ENCODE results near the gene RHOXF2B.
"Not testable (repeated sequence)": the region's sequence is repeated elsewhere in the genome, so short reads cannot be mapped to it uniquely, and the experiment has no call there.

The RHOXF2B gene

GRCh38 chrX:120036704-120037103 is 40.8 kb downstream of the RHOXF2B start:
- H3K36me3 ChIP-seq (ENCODE audit: control insufficient read depth, insufficient read depth, low read length): no peaks in the 10 kb centered on the region
- DNase-seq (ENCODE audit: extremely low read depth, insufficient read length): no peak
- no peak overlapping the region for H3K4me3 ChIP-seq (replicated peaks; ENCODE audit: low read depth, low read length)
- no peaks in the 10 kb centered on the region for H3K27me3 ChIP-seq (replicated peaks; ENCODE audit: control insufficient read depth, insufficient read depth, low read length)
- TF ChIP-seq CTCF (IDR thresholded peaks at IDR 0.05; ENCODE audit: insufficient read depth, low read length, poor library complexity, severe bottlenecking): no peak

GRCh38 chrX:120035522-120036309 is 41.8 kb downstream of the RHOXF2B start:
- not testable (repeated sequence) for H3K27me3 ChIP-seq (replicated peaks; ENCODE audit: control insufficient read depth, insufficient read depth, low read length); DNase-seq (ENCODE audit: extremely low read depth, insufficient read length); H3K36me3 ChIP-seq (ENCODE audit: control insufficient read depth, insufficient read depth, low read length); H3K4me3 ChIP-seq (replicated peaks; ENCODE audit: low read depth, low read length)

- TF ChIP-seq CTCF (IDR thresholded peaks at IDR 0.05; ENCODE audit: insufficient read depth, low read length, poor library complexity, severe bottlenecking): no peak
- no peak for DNase-seq (ENCODE audit: extremely low read depth, insufficient read length)
- H3K4me3 ChIP-seq (replicated peaks; ENCODE audit: low read depth, low read length): no peak overlapping the region
- no peaks in the 10 kb centered on the region for H3K36me3 ChIP-seq (ENCODE audit: control insufficient read depth, insufficient read depth, low read length)
- H3K27me3 ChIP-seq (replicated peaks; ENCODE audit: control insufficient read depth, insufficient read depth, low read length): no peaks in the 10 kb centered on the region
These were observed 48.1 kb downstream of the RHOXF2B start for GRCh38 chrX:120029354-120029753.

- Histone ChIP-seq H3K36me3 (ENCODE audit: control insufficient read depth, insufficient read depth, low read length) (no peaks in the 10 kb centered on the region), H3K27me3 (replicated peaks; ENCODE audit: control insufficient read depth, insufficient read depth, low read length) (no peaks in the 10 kb centered on the region), H3K4me3 (replicated peaks; ENCODE audit: low read depth, low read length) (no peak overlapping the region)
- DNase-seq (ENCODE audit: extremely low read depth, insufficient read length): no peak
- no peak for TF ChIP-seq CTCF (IDR thresholded peaks at IDR 0.05; ENCODE audit: insufficient read depth, low read length, poor library complexity, severe bottlenecking)
These were observed 54.2 kb downstream of the RHOXF2B start for GRCh38 chrX:120023259-120023658.

GRCh38 chrX:120022763-120023162 is 54.7 kb downstream of the RHOXF2B start:
- Histone ChIP-seq H3K27me3 (replicated peaks; ENCODE audit: control insufficient read depth, insufficient read depth, low read length) (no peaks in the 10 kb centered on the region), H3K36me3 (ENCODE audit: control insufficient read depth, insufficient read depth, low read length) (no peaks in the 10 kb centered on the region), H3K4me3 (replicated peaks; ENCODE audit: low read depth, low read length) (no peak overlapping the region)
- TF ChIP-seq CTCF (IDR thresholded peaks at IDR 0.05; ENCODE audit: insufficient read depth, low read length, poor library complexity, severe bottlenecking): no peak
- DNase-seq (ENCODE audit: extremely low read depth, insufficient read length): no peak

Measured in GM06990 (cell line).